Loucy (cell line): ENCODE data around the gene TLDC2.
A peak's percentile ranks its signal among the peaks of the same experiment; 100 is the strongest.

Experiments
- EZH2phosphoT487 ChIP-seq: fragments of 200-600 bp; IDR thresholded peaks from 2 replicates; pipeline ENCODE4 v1.6.1; 2018; ENCODE audit warnings: antibody characterized with exemption, mild to moderate bottlenecking, moderate library complexity, borderline replicate concordance
- TF ChIP-seq, protein P1 (sequence below): fragments of 200-600 bp; sonication (generic); conservative IDR thresholded peaks from 2 replicates; pipeline ENCODE4 v1.5.1; 2014; ENCODE audit warnings: mild to moderate bottlenecking, antibody characterized with exemption, low read length

GRCh38 chr20:36886859-36887751 lies 11.2 kb downstream of the TLDC2 start:
- TF ChIP-seq, protein P1, sequence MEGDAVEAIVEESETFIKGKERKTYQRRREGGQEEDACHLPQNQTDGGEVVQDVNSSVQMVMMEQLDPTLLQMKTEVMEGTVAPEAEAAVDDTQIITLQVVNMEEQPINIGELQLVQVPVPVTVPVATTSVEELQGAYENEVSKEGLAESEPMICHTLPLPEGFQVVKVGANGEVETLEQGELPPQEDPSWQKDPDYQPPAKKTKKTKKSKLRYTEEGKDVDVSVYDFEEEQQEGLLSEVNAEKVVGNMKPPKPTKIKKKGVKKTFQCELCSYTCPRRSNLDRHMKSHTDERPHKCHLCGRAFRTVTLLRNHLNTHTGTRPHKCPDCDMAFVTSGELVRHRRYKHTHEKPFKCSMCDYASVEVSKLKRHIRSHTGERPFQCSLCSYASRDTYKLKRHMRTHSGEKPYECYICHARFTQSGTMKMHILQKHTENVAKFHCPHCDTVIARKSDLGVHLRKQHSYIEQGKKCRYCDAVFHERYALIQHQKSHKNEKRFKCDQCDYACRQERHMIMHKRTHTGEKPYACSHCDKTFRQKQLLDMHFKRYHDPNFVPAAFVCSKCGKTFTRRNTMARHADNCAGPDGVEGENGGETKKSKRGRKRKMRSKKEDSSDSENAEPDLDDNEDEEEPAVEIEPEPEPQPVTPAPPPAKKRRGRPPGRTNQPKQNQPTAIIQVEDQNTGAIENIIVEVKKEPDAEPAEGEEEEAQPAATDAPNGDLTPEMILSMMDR, result peak; percentile 92
- TF ChIP-seq EZH2phosphoT487, result no peak
